ENCODE data around the gene HCRTR1.

DNA sequence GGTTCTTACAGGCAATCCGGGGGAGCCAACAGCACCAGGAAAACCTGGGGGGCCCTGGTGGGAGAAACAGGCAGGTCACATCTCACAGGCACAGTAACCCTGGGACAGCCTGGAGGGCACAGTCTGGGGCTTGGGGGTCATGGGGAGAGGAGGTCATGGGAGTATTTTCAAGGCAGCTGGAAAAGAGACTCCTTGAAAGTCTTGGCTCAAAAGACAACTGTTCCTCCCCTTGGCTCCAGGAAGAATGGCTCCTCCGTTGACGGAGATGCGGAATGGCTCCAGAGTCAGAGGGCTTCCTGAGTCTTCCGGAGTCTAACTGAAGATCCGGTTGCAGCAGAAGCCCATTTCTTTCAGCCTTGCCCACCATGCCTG, 53.1 kb downstream of the HCRTR1 start:
- no peak for TF ChIP-seq RAD21 (IDR thresholded peaks at IDR 0.05; ENCODE audit: insufficient read depth, low read depth, low read length)
- no peak for TF ChIP-seq POLR2A (IDR thresholded peaks at IDR 0.05; ENCODE audit: low read depth, low read length)
- no peak for TF ChIP-seq POLR2AphosphoS5 (IDR thresholded peaks at IDR 0.05; ENCODE audit: low read length)
- TF ChIP-seq ETV6 (conservative IDR thresholded peaks at IDR 0.05 in 1 of 2, IDR thresholded peaks at IDR 0.05 in 1 of 2; ENCODE audit: borderline replicate concordance in 1 of 2, low read depth in 1 of 2) = no peak
- no peak for TF ChIP-seq SUZ12 (IDR thresholded peaks at IDR 0.05; ENCODE audit: unreplicated experiment)
- no peak for TF ChIP-seq CHD4 (IDR thresholded peaks at IDR 0.05)
- TF ChIP-seq, protein P1, sequence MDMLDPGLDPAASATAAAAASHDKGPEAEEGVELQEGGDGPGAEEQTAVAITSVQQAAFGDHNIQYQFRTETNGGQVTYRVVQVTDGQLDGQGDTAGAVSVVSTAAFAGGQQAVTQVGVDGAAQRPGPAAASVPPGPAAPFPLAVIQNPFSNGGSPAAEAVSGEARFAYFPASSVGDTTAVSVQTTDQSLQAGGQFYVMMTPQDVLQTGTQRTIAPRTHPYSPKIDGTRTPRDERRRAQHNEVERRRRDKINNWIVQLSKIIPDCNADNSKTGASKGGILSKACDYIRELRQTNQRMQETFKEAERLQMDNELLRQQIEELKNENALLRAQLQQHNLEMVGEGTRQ (IDR thresholded peaks at IDR 0.05; ENCODE audit: borderline replicate concordance, low read depth, low read length) = no peak
- no peak for TF ChIP-seq ZNF274 (IDR thresholded peaks at IDR 0.05; ENCODE audit: insufficient read depth, insufficient read length)
